Thyroid gland (tissue), 4 donors: ENCODE data around the gene DOK7.

Experiments
- POLR2A ChIP-seq, 2 donors: fragments of 450-650 bp; IDR thresholded peaks; one replicate each; pipeline ENCODE4 v1.6.1; 2017; ENCODE audit warnings: antibody characterized with exemption in 2 of 2, mild to moderate bottlenecking in 2 of 2, moderate library complexity in 1 of 2
- TF ChIP-seq, protein P1 (sequence below), 6 experiments: fragments of 200-600 bp in 3 of 6; fragments of 450-650 bp in 3 of 6; sonication (generic) in 3 of 6; IDR thresholded peaks; one replicate each; pipeline ENCODE4 v1.5.1; 2016 to 2019; ENCODE audit warnings: antibody characterized with exemption in 6 of 6, mild to moderate bottlenecking in 2 of 6, inconsistent platforms in 1 of 6, moderate library complexity in 1 of 6

DNA sequence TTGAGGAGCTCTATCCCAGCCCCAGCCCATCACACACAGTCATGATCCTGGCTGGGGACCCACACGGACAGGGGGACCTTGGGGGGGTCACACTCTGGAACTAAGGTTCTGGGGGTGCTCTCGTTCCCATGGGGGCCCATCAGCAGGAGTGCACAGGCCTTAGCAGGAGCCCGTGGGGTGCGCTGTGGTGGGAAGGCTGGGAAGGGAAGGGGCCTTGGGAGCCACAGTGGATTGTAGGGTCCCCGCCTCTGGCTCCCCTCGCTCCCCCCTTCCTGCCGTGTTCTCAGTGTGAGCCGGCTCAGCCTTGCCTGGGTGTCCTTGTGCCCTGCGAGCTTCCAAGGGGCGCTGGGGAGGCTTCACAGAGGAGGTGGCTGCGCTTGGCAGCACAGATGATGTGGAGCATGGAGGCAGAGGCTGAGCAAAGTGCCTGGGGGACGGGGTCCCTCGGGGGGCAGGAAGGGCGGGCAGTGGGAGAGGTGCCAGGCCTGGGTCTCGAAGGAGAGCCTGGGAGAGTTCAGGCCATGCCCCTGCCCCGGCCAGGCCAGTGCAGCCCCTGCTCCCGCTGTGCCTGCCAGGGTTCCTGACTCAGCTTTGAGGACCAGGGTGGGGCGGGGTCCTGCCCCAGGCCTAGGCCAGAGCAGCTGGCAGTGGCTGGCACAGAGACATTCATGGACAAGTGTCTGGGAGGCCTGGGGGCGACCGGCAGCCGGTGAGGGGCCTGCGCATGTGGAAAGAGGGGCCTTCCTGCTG is 26.9 kb upstream of the DOK7 start:
- TF ChIP-seq, protein P1, sequence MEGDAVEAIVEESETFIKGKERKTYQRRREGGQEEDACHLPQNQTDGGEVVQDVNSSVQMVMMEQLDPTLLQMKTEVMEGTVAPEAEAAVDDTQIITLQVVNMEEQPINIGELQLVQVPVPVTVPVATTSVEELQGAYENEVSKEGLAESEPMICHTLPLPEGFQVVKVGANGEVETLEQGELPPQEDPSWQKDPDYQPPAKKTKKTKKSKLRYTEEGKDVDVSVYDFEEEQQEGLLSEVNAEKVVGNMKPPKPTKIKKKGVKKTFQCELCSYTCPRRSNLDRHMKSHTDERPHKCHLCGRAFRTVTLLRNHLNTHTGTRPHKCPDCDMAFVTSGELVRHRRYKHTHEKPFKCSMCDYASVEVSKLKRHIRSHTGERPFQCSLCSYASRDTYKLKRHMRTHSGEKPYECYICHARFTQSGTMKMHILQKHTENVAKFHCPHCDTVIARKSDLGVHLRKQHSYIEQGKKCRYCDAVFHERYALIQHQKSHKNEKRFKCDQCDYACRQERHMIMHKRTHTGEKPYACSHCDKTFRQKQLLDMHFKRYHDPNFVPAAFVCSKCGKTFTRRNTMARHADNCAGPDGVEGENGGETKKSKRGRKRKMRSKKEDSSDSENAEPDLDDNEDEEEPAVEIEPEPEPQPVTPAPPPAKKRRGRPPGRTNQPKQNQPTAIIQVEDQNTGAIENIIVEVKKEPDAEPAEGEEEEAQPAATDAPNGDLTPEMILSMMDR (IDR thresholded peaks at IDR 0.05) = no peak
- TF ChIP-seq POLR2A (IDR thresholded peaks at IDR 0.05) = no peak
